ENCODE data around the gene TAF1C. TPM values are rescaled to one million over a fixed set of nuclear protein-coding genes. Genes with fewer than 3 reads are reported as not detected.

TAF1C gene
- total and polyA plus RNA-seq, 3 donors from 2014 or later, result 42.1 to 101 (median 101) TPM

GRCh38 chr16:84232060-84232459, 45.2 kb upstream of the TAF1C start:
- DNase-seq, result no peak
- Histone ChIP-seq H3K27ac (no peak overlapping the region), H3K36me3 (ENCODE audit: low read depth, missing control alignments) (no peaks in the 10 kb centered on the region), H3K27me3 (no peaks in the 10 kb centered on the region), H3K4me1 (peaks cover 23% of the 10 kb centered on the region), H3K4me3 (no peak overlapping the region), H3K9me3 (no peaks in the 10 kb centered on the region)
- TF ChIP-seq CTCF (IDR thresholded peaks at IDR 0.05), result no peak
- 88 to 93% methylated on average over 5 of the region's 5 CpGs for WGBS, 2 donors
- intact Hi-C loops (cut with DNase I; ENCODE audit: low total_unique reads), result no loop called here

- no peaks in the 10 kb centered on the region for H3K36me3 ChIP-seq (ENCODE audit: low read depth, missing control alignments)
- H3K27ac ChIP-seq, result peak overlapping the region in 1 of 2 donors; percentile 82
- intact Hi-C loops (cut with DNase I; ENCODE audit: low total_unique reads), result no loop called here
- no peaks in the 10 kb centered on the region for H3K9me3 ChIP-seq
- peaks cover 14% of the 10 kb centered on the region for H3K4me1 ChIP-seq
- no peak overlapping the region for H3K4me3 ChIP-seq
- WGBS, 2 donors, result 81 to 84% methylated on average over 11 of the region's 11 CpGs
- no peak for DNase-seq
- no peaks in the 10 kb centered on the region for H3K27me3 ChIP-seq
- TF ChIP-seq CTCF (IDR thresholded peaks at IDR 0.05), result no peak
- TF ChIP-seq POLR2A (IDR thresholded peaks at IDR 0.05), result no peak
Observed at GRCh38 chr16:84229471-84229870, 42.6 kb upstream of the TAF1C start.

- intact Hi-C loops (cut with DNase I; ENCODE audit: low total_unique reads), result no loop called here
- H3K4me3 ChIP-seq, result no peak overlapping the region
- no peaks in the 10 kb centered on the region for H3K36me3 ChIP-seq (ENCODE audit: low read depth, missing control alignments)
- TF ChIP-seq CTCF (IDR thresholded peaks at IDR 0.05) (no peak), POLR2A (IDR thresholded peaks at IDR 0.05) (no peak)
- 45 to 55% methylated on average over 18 of the region's 18 CpGs for WGBS, 2 donors
- DNase-seq, result peak; percentile 83
- no peaks in the 10 kb centered on the region for H3K9me3 ChIP-seq
- peaks cover 11% of the 10 kb centered on the region for H3K4me1 ChIP-seq
- no peaks in the 10 kb centered on the region for H3K27me3 ChIP-seq
- peak overlapping the region; percentile 50 to 82 for H3K27ac ChIP-seq
Observed at GRCh38 chr16:84228256-84228838, 41.5 kb upstream of the TAF1C start.

GRCh38 chr16:84227548-84227947, 40.7 kb upstream of the TAF1C start:
- no peak for TF ChIP-seq POLR2A (IDR thresholded peaks at IDR 0.05)
- TF ChIP-seq CTCF (IDR thresholded peaks at IDR 0.05), result no peak
- intact Hi-C loops (cut with DNase I; ENCODE audit: low total_unique reads), result no loop called here
- Histone ChIP-seq H3K27ac (no peak overlapping the region), H3K36me3 (ENCODE audit: low read depth, missing control alignments) (no peaks in the 10 kb centered on the region), H3K27me3 (no peaks in the 10 kb centered on the region), H3K9me3 (no peaks in the 10 kb centered on the region), H3K4me3 (no peak overlapping the region), H3K4me1 (peaks cover 11% of the 10 kb centered on the region)
- WGBS, 2 donors, result 76 to 87% methylated on average over 6 of the region's 6 CpGs
- DNase-seq, result no peak

- TF ChIP-seq CTCF (IDR thresholded peaks at IDR 0.05) (no peak), POLR2A (IDR thresholded peaks at IDR 0.05) (no peak)
- no peak for DNase-seq
- Histone ChIP-seq H3K27me3 (no peaks in the 10 kb centered on the region), H3K4me3 (no peak overlapping the region), H3K36me3 (ENCODE audit: low read depth, missing control alignments) (no peaks in the 10 kb centered on the region), H3K4me1 (peaks cover 11% of the 10 kb centered on the region), H3K9me3 (no peaks in the 10 kb centered on the region), H3K27ac (no peak overlapping the region)
- intact Hi-C loops (cut with DNase I; ENCODE audit: low total_unique reads), result no loop called here
- WGBS, 2 donors, result 74 to 84% methylated on average over 8 of the region's 8 CpGs
Observed at GRCh38 chr16:84226026-84226425, 39.2 kb upstream of the TAF1C start.
